Mammary epithelial cell (primary cell): ENCODE results near the gene ATP7B.

Experiments
- EZH2 ChIP-seq: IDR thresholded peaks from 2 replicates; pipeline ENCODE4 v1.6.1; 2012; ENCODE audit warnings: low read length, inconsistent platforms, borderline replicate concordance
- TF ChIP-seq, protein P1 (sequence below), 2 donors: IDR thresholded peaks in 1 of 2; conservative IDR thresholded peaks in 1 of 2; 2 replicates each; pipeline ENCODE4 v1.5.1; 2011 to 2012; ENCODE audit warnings: inconsistent platforms in 2 of 2, low read length in 2 of 2, mild to moderate bottlenecking in 2 of 2, control low read depth in 1 of 2, low read depth in 1 of 2; ENCODE audit not compliant: insufficient read depth in 1 of 2; ENCODE audit errors: extremely low read depth in 1 of 2

DNA sequence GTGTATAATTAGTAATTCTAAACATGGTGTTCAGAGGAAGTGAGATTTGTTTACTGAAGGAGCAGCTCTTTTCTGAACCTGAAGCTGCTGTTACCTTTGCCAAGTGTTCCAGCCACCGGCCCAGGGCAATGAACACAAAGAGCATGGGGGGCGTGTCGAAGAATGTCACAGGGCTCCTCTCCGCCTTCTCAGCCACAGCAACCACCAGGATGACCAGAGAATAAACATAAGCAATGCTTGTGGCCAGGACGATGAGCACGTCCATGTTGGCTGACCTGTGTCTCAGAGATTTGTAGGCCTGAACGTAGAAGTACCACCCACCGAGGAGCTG is 53.1 kb downstream of the ATP7B start:
- TF ChIP-seq, protein P1, sequence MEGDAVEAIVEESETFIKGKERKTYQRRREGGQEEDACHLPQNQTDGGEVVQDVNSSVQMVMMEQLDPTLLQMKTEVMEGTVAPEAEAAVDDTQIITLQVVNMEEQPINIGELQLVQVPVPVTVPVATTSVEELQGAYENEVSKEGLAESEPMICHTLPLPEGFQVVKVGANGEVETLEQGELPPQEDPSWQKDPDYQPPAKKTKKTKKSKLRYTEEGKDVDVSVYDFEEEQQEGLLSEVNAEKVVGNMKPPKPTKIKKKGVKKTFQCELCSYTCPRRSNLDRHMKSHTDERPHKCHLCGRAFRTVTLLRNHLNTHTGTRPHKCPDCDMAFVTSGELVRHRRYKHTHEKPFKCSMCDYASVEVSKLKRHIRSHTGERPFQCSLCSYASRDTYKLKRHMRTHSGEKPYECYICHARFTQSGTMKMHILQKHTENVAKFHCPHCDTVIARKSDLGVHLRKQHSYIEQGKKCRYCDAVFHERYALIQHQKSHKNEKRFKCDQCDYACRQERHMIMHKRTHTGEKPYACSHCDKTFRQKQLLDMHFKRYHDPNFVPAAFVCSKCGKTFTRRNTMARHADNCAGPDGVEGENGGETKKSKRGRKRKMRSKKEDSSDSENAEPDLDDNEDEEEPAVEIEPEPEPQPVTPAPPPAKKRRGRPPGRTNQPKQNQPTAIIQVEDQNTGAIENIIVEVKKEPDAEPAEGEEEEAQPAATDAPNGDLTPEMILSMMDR (conservative IDR thresholded peaks at IDR 0.05 in 1 of 2, IDR thresholded peaks at IDR 0.05 in 1 of 2; ENCODE audit: extremely low read depth in 1 of 2, insufficient read depth in 1 of 2, low read depth in 1 of 2, low read length in 2 of 2), result no peak
- TF ChIP-seq EZH2, result no peak
